GM18507 (cell line): ENCODE results near the gene KCNN2.
A peak's percentile ranks its signal among the peaks of the same experiment; 100 is the strongest.

Source experiments
- DNase-seq: peaks from one replicate; pipeline ENCODE4 v3.0.0; 2011; ENCODE audit warnings: low read depth; ENCODE audit not compliant: insufficient read length; ENCODE audit errors: extremely low spot score
- FAIRE-seq: peaks from 2 replicates; lab custom pipeline; 2011; peaks lifted over from hg19 to GRCh38; lab: Jason Lieb, UNC

The KCNN2 gene

GRCh38 chr5:114360816-114361723, 800 bp upstream of the KCNN2 start:
- DNase-seq, result peak; percentile 29
- no peak for FAIRE-seq

- FAIRE-seq (no peak), DNase-seq (no peak)
Measured at GRCh38 chr5:114362197-114362976, 517 bp downstream of the KCNN2 start.

- FAIRE-seq, result no peak
Measured at GRCh38 chr5:114362977-114363761, 1.3 kb downstream of the KCNN2 start.

GRCh38 chr5:114363837-114364236, 2.0 kb downstream of the KCNN2 start:
- DNase-seq (no peak), FAIRE-seq (no peak)

More at GRCh38 chr5:114362977-114363761, 1.3 kb downstream of the KCNN2 start:
- no peak for DNase-seq

GRCh38 chr5:114367029-114367428, 5.2 kb downstream of the KCNN2 start:
- DNase-seq (no peak), FAIRE-seq (no peak)

GRCh38 chr5:114369680-114370417, 8.0 kb downstream of the KCNN2 start:
- no peak for FAIRE-seq
- DNase-seq, result no peak

GRCh38 chr5:114377050-114377844, 15.4 kb downstream of the KCNN2 start:
- FAIRE-seq, result no peak

GRCh38 chr5:114377946-114378345, 16.1 kb downstream of the KCNN2 start:
- FAIRE-seq (no peak), DNase-seq (no peak)

More at GRCh38 chr5:114377050-114377844, 15.4 kb downstream of the KCNN2 start:
- no peak for DNase-seq

- no peak for FAIRE-seq
- no peak for DNase-seq
Measured at GRCh38 chr5:114380721-114381120, 18.9 kb downstream of the KCNN2 start.

GRCh38 chr5:114387433-114387832, 25.6 kb downstream of the KCNN2 start:
- DNase-seq, result no peak
- FAIRE-seq, result no peak

GRCh38 chr5:114390431-114390830, 28.6 kb downstream of the KCNN2 start:
- FAIRE-seq, result no peak
- no peak for DNase-seq

GRCh38 chr5:114391321-114391720, 29.5 kb downstream of the KCNN2 start:
- no peak for FAIRE-seq
- no peak for DNase-seq

- DNase-seq (no peak), FAIRE-seq (no peak)
Measured at GRCh38 chr5:114393159-114393558, 31.3 kb downstream of the KCNN2 start.

GRCh38 chr5:114402206-114402605, 40.3 kb downstream of the KCNN2 start:
- DNase-seq, result no peak

GRCh38 chr5:114407783-114408182, 45.9 kb downstream of the KCNN2 start:
- DNase-seq, result no peak
- no peak for FAIRE-seq

More at GRCh38 chr5:114402206-114402605, 40.3 kb downstream of the KCNN2 start:
- no peak for FAIRE-seq

GRCh38 chr5:114408847-114409246, 47.0 kb downstream of the KCNN2 start:
- FAIRE-seq, result no peak
- DNase-seq, result no peak

- FAIRE-seq (no peak), DNase-seq (no peak)
Measured at GRCh38 chr5:114411380-114411931, 49.6 kb downstream of the KCNN2 start.
